SK-N-SH treated with all-trans-retinoic acid at 6 μM for 48 hours (cell line): ENCODE measurements around the gene TLX2.

ENCODE experiments used
- ARNTL ChIP-seq: fragments of 450-650 bp; formaldehyde crosslinking; IDR thresholded peaks from 2 replicates; pipeline ENCODE4 v1.5.0; 2020; ENCODE audit warnings: low read depth, mild to moderate bottlenecking, moderate library complexity, borderline replicate concordance
- PATZ1 ChIP-seq: fragments of 250-450 bp; sonication (Bioruptor Pico); IDR thresholded peaks from 2 replicates; pipeline ENCODE4 v1.8.0; 2020; ENCODE audit warnings: mild to moderate bottlenecking, moderate library complexity, borderline replicate concordance
- RARB ChIP-seq: fragments of 250-450 bp; sonication (Bioruptor Pico); IDR thresholded peaks from 2 replicates; pipeline ENCODE4 v1.8.0; 2021; ENCODE audit warnings: mild to moderate bottlenecking, moderate library complexity

- TF ChIP-seq ARNTL (CRISPR knock-in tag) (no peak), PATZ1 (no peak), RARB (CRISPR knock-in tag) (no peak)
Observed at GRCh38 chr2:74472945-74473258, 41.3 kb upstream of the TLX2 start.
